Stomach (tissue), 9 donors: ENCODE measurements around the gene LYRM2. TPM values are rescaled to one million over a fixed set of nuclear protein-coding genes. Genes with fewer than 3 reads are reported as not detected.

Source experiments
- DNase-seq, 2 donors: peaks; one replicate each; pipeline versions ENCODE4 v3.0.0 to v3.0.0-alpha.2; 2013 to 2019
- H3K27ac ChIP-seq, 5 donors: fragments of 200-600 bp in 4 of 5; sonication (generic) in 4 of 5; one replicate each; pipeline ENCODE4 v1.5.1; 2013 to 2019; ENCODE audit warnings: mild to moderate bottlenecking in 1 of 5, moderate library complexity in 1 of 5
- H3K27me3 ChIP-seq, 3 donors: fragments of 200-600 bp; sonication (generic); one replicate each; pipeline ENCODE4 v1.5.1; 2017 to 2019; ENCODE audit warnings: mixed run types in 1 of 3
- H3K36me3 ChIP-seq, 4 donors: fragments of 200-600 bp; sonication (generic); 1 replicate in 3 of 4; 2 replicates in 1 of 4; pipeline ENCODE4 v1.5.1; 2016 to 2019
- H3K4me1 ChIP-seq, 4 donors: fragments of 200-600 bp; sonication (generic); one replicate each; pipeline ENCODE4 v1.5.1; 2016 to 2019
- H3K4me3 ChIP-seq, 4 donors: fragments of 200-600 bp; sonication (generic) in 3 of 4; one replicate each; pipeline ENCODE4 v1.5.1; 2016 to 2019; ENCODE audit warnings: mild to moderate bottlenecking in 1 of 4
- H3K9me3 ChIP-seq, 4 donors: fragments of 200-600 bp; sonication (generic); one replicate each; pipeline ENCODE4 v1.5.1; 2016 to 2019
- CTCF ChIP-seq, 7 experiments: fragments of 450-650 bp in 4 of 7; fragments of 200-600 bp in 3 of 7; sonication (generic) in 3 of 7; IDR thresholded peaks; one replicate each; pipeline ENCODE4 v1.5.1; 2016 to 2019; ENCODE audit warnings: antibody characterized with exemption in 7 of 7, control low read depth in 2 of 7, mild to moderate bottlenecking in 1 of 7
- EP300 ChIP-seq: sonication (generic); formaldehyde crosslinking; IDR thresholded peaks from one replicate; pipeline ENCODE4 v1.6.1; 2017; ENCODE audit warnings: antibody characterized with exemption
- POLR2A ChIP-seq, 4 donors: fragments of 450-650 bp; IDR thresholded peaks; one replicate each; pipeline ENCODE4 v1.6.1; 2016; ENCODE audit warnings: antibody characterized with exemption in 4 of 4, control low read depth in 2 of 4, mild to moderate bottlenecking in 1 of 4, moderate library complexity in 1 of 4
- POLR2AphosphoS5 ChIP-seq, 3 donors: sonication (generic); formaldehyde crosslinking; IDR thresholded peaks; one replicate each; pipeline ENCODE4 v1.6.1; 2016; ENCODE audit warnings: antibody characterized with exemption in 3 of 3
- WGBS, 5 donors: extraction: QIAGEN DNeasy Blood & Tissue Kit in 3 of 5; methylation state at CpG; one replicate each; pipeline versions ENCODE4 v1.1.5 to v1.1.7; 2013 to 2018; 5-methylcytosine and 5-hydroxymethylcytosine counted together
- intact Hi-C: fragments of 100-400 bp; cut with DNase I; formaldehyde crosslinking; loops from one replicate; pipeline ENCODE4 v1.15.1; 2023; ENCODE audit warnings: low total_unique reads
- polyA plus RNA-seq, 3 donors: library from polyadenylated mRNA; stranded (reverse); fragments of 200-250 nt; gene quantifications; one replicate each; pipeline ENCODE4 v1.2.3, GENCODE V29; 2013
- total RNA-seq, 5 donors: library from RNA; depleted of rRNA; stranded (reverse); fragments of >200 nt; gene quantifications; one replicate each; pipeline versions ENCODE4 v1.1.0 to v1.2.3, GENCODE V29; 2014 to 2016
- donor health status: healthy with polysubstance abuse.
- donor health status: Bipolar disorder and iron deficiency.
- donor health status: healthy.

Gene LYRM2
- total and polyA plus RNA-seq, 8 donors = 1.4 to 26.7 (median 13.0) TPM

DNA sequence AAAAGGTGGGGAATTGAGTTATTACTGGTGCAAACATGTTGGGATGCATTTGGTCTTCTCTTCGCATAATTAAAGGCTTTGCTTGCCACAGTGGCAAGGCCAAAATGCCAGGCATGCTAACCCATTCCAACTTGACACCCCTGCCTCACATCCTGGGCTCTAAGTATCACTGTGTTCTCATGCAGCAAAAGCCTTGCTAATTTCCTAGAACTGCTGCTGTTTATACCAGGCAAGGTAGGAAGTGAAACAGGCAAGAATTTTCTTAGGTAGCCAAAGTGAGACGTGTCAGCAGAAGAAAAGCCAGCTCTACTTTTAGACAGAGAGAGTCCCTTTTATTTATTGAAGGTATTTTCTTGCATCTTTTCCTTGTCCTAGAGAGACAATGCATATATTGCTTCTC lies 41.2 kb downstream of the LYRM2 start:
- 46 to 84% (median 55%) methylated on average over 2 of the region's 2 CpGs for WGBS, 5 donors
- TF ChIP-seq POLR2AphosphoS5 (IDR thresholded peaks at IDR 0.05) = no peak
- no peak for TF ChIP-seq EP300
- no peak for TF ChIP-seq CTCF (IDR thresholded peaks at IDR 0.05)
- no peak for TF ChIP-seq POLR2A (IDR thresholded peaks at IDR 0.05)
- intact Hi-C loops = no loop called here

GRCh38 chr6:89596484-89596883 lies 42.1 kb downstream of the LYRM2 start:
- Histone ChIP-seq H3K27me3 (no peaks in the 10 kb centered on the region), H3K9me3 (no peaks in the 10 kb centered on the region), H3K4me1 (no peaks in the 10 kb centered on the region), H3K36me3 (no peaks in the 10 kb centered on the region), H3K4me3 (no peak overlapping the region), H3K27ac (no peak overlapping the region)
- intact Hi-C loops = no loop called here
- DNase-seq = no peak
- WGBS, 5 donors = 88 to 94% (median 92%) methylated on average over 1 of the region's 1 CpG
- TF ChIP-seq EP300 = no peak
- no peak for TF ChIP-seq CTCF (IDR thresholded peaks at IDR 0.05)
- no peak for TF ChIP-seq POLR2A (IDR thresholded peaks at IDR 0.05)
- no peak for TF ChIP-seq POLR2AphosphoS5 (IDR thresholded peaks at IDR 0.05)

More for the DNA sequence above, 41.2 kb downstream of the LYRM2 start:
- H3K4me1 ChIP-seq = no peaks in the 10 kb centered on the region
- H3K27ac ChIP-seq = no peak overlapping the region
- H3K4me3 ChIP-seq = no peak overlapping the region
- no peaks in the 10 kb centered on the region for H3K27me3 ChIP-seq
- H3K36me3 ChIP-seq = no peaks in the 10 kb centered on the region
- no peak for DNase-seq
- H3K9me3 ChIP-seq = no peaks in the 10 kb centered on the region

GRCh38 chr6:89596056-89596455 lies 42.5 kb downstream of the LYRM2 start:
- WGBS, 5 donors = 85 to 100% (median 88%) methylated on average over 2 of the region's 2 CpGs
- TF ChIP-seq POLR2A (IDR thresholded peaks at IDR 0.05) = no peak
- no peak for TF ChIP-seq CTCF (IDR thresholded peaks at IDR 0.05)
- no peak for TF ChIP-seq POLR2AphosphoS5 (IDR thresholded peaks at IDR 0.05)
- TF ChIP-seq EP300 = no peak
- intact Hi-C loops = no loop called here

GRCh38 chr6:89591745-89592144 lies 46.8 kb downstream of the LYRM2 start:
- Histone ChIP-seq H3K4me3 (no peak overlapping the region), H3K36me3 (no peaks in the 10 kb centered on the region), H3K27me3 (no peaks in the 10 kb centered on the region), H3K9me3 (no peaks in the 10 kb centered on the region), H3K27ac (no peak overlapping the region), H3K4me1 (no peaks in the 10 kb centered on the region)
- 84 to 88% (median 85%) methylated on average over 4 of the region's 4 CpGs for WGBS, 5 donors
- DNase-seq = no peak
- TF ChIP-seq CTCF (IDR thresholded peaks at IDR 0.05) (no peak), POLR2AphosphoS5 (IDR thresholded peaks at IDR 0.05) (no peak), EP300 (no peak)
- intact Hi-C loops = no loop called here

More at GRCh38 chr6:89596056-89596455, 42.5 kb downstream of the LYRM2 start:
- peak in 1 of 2 donors; percentile 33 for DNase-seq
- Histone ChIP-seq H3K27ac (no peak overlapping the region), H3K4me3 (no peak overlapping the region), H3K4me1 (no peaks in the 10 kb centered on the region), H3K36me3 (no peaks in the 10 kb centered on the region), H3K9me3 (no peaks in the 10 kb centered on the region), H3K27me3 (no peaks in the 10 kb centered on the region)
